ENCODE data around the gene RAB11A. TPM values are rescaled to one million over a fixed set of nuclear protein-coding genes. Genes with fewer than 3 reads are reported as not detected.
A peak's percentile ranks its signal among the peaks of the same experiment; 100 is the strongest.

Gene RAB11A
- total RNA-seq, result 100 to 1,000 TPM; 133 to 267 (median 172) TPM
- 100 to 1,000 TPM; 129 to 360 (median 194) TPM for polyA plus RNA-seq
- long read RNA-seq, donor 1, full-length matches to known transcripts, result 18 of 23 reads
- long read RNA-seq, donor 1, partial matches to known transcripts, result 0 of 23 reads
- long read RNA-seq, donor 1, other reads (novel, unspliced or antisense), result 5 of 23 reads
- long read RNA-seq, donor 2, full-length matches to known transcripts, result 26 of 32 reads
- long read RNA-seq, donor 2, partial matches to known transcripts, result 0 of 32 reads
- long read RNA-seq, donor 2, other reads (novel, unspliced or antisense), result 6 of 32 reads
- long read RNA-seq, donor 3, full-length matches to known transcripts, result 30 of 43 reads
- long read RNA-seq, donor 3, partial matches to known transcripts, result 6 of 43 reads
- long read RNA-seq, donor 3, other reads (novel, unspliced or antisense), result 7 of 43 reads
- long read RNA-seq, donor 4, full-length matches to known transcripts, result 4 of 4 reads
- long read RNA-seq, donor 4, partial matches to known transcripts, result 0 of 4 reads
- long read RNA-seq, donor 4, other reads (novel, unspliced or antisense), result 0 of 4 reads
- long read RNA-seq, donor 5, full-length matches to known transcripts, result 51 of 74 reads
- long read RNA-seq, donor 5, partial matches to known transcripts, result 8 of 74 reads
- long read RNA-seq, donor 5, other reads (novel, unspliced or antisense), result 15 of 74 reads
- long read RNA-seq, donor 6, full-length matches to known transcripts, result 100 of 138 reads
- long read RNA-seq, donor 6, partial matches to known transcripts, result 20 of 138 reads
- long read RNA-seq, donor 6, other reads (novel, unspliced or antisense), result 18 of 138 reads
- long read RNA-seq, donor 7, full-length matches to known transcripts, result 59 of 71 reads
- long read RNA-seq, donor 7, partial matches to known transcripts, result 0 of 71 reads
- long read RNA-seq, donor 7, other reads (novel, unspliced or antisense), result 12 of 71 reads
- long read RNA-seq, donor 8, full-length matches to known transcripts, result 60 of 77 reads
- long read RNA-seq, donor 8, partial matches to known transcripts, result 5 of 77 reads
- long read RNA-seq, donor 8, other reads (novel, unspliced or antisense), result 12 of 77 reads
- long read RNA-seq, donor 9, full-length matches to known transcripts, result 46 of 81 reads
- long read RNA-seq, donor 9, partial matches to known transcripts, result 28 of 81 reads
- long read RNA-seq, donor 9, other reads (novel, unspliced or antisense), result 7 of 81 reads
- long read RNA-seq, donor 10, full-length matches to known transcripts, result 21 of 26 reads
- long read RNA-seq, donor 10, partial matches to known transcripts, result 0 of 26 reads
- long read RNA-seq, donor 10, other reads (novel, unspliced or antisense), result 5 of 26 reads

- DNase-seq, result peak; percentile 96 to 99
- 0 to 1% (median 0%) methylated on average over 59 to 62 of the region's 62 CpGs for WGBS, 5 donors
- H3K4me1 ChIP-seq, result peaks cover 9 to 41% (median 26%) of the 10 kb centered on the region in 4 donors
- H3K36me3 ChIP-seq, result peaks cover 2 to 4% (median 3%) of the 10 kb centered on the region in 4 donors
- no peaks in the 10 kb centered on the region for H3K27me3 ChIP-seq
- H3K4me3 ChIP-seq, result peak within 1 kb of the TSS; percentile 74 to 93 (median 82)
- peak within 1 kb of the TSS; percentile 95 to 99 (median 97) for H3K27ac ChIP-seq
- no peaks in the 10 kb centered on the region for H3K9me3 ChIP-seq
- intact Hi-C loops (cut with DNase I; ENCODE audit: low total_unique reads), result loop anchor here (10.0 kb wide), 1 partner anchor 235 kb away; no protein-coding TSS in a partner anchor
- TF ChIP-seq POLR2A (IDR thresholded peaks at IDR 0.05) (peak in 2 of 4 donors; percentile 75 to 89), POLR2AphosphoS5 (IDR thresholded peaks at IDR 0.05) (peak; percentile 73 to 98 (median 95)), EP300 (IDR thresholded peaks at IDR 0.05) (no peak), CTCF (IDR thresholded peaks at IDR 0.05) (peak in 2 of 7 experiments; percentile 18 to 27)
These were observed at the start of gene RAB11A for GRCh38 chr15:65869126-65869953. Gene RAB11A, plus strand, starts transcription at chr15:65869491. Its CDS starts 95 bp downstream, at chr15:65869586.

- H3K4me3 ChIP-seq, result no peak overlapping the region
- WGBS, 5 donors, result 85 to 95% (median 88%) methylated on average over 3 of the region's 3 CpGs
- H3K4me1 ChIP-seq, result peaks cover 0 to 12% (median 3%) of the 10 kb centered on the region in 4 donors
- TF ChIP-seq POLR2AphosphoS5 (IDR thresholded peaks at IDR 0.05) (no peak), CTCF (IDR thresholded peaks at IDR 0.05) (no peak)
- H3K9me3 ChIP-seq, result no peaks in the 10 kb centered on the region
- no peak for DNase-seq
- H3K27me3 ChIP-seq, result no peaks in the 10 kb centered on the region
- intact Hi-C loops (cut with DNase I; ENCODE audit: low total_unique reads), result no loop called here
- H3K36me3 ChIP-seq, result no peaks in the 10 kb centered on the region
- H3K27ac ChIP-seq, result peak overlapping the region in 2 of 5 donors; percentile 2 to 35
These were observed 49.7 kb upstream of the RAB11A start for GRCh38 chr15:65819563-65819960.

- no peak for TF ChIP-seq CTCF (IDR thresholded peaks at IDR 0.05)
- no peak for TF ChIP-seq POLR2A (IDR thresholded peaks at IDR 0.05)
- no peak for TF ChIP-seq POLR2AphosphoS5 (IDR thresholded peaks at IDR 0.05)
- TF ChIP-seq EP300 (IDR thresholded peaks at IDR 0.05), result no peak
- intact Hi-C loops (cut with DNase I; ENCODE audit: low total_unique reads), result no loop called here
- DNase-seq, result no peak
- no peaks in the 10 kb centered on the region for H3K9me3 ChIP-seq
- no peak overlapping the region for H3K4me3 ChIP-seq
- no peaks in the 10 kb centered on the region for H3K27me3 ChIP-seq
- no peaks in the 10 kb centered on the region for H3K36me3 ChIP-seq
- no peak overlapping the region for H3K27ac ChIP-seq
- H3K4me1 ChIP-seq, result peaks cover 0 to 18% (median 3%) of the 10 kb centered on the region in 4 donors
These were observed 48.2 kb upstream of the RAB11A start for GRCh38 chr15:65821070-65821469.
